Uterus (tissue), 4 donors: ENCODE results near the gene CD4. TPM values are rescaled to one million over a fixed set of nuclear protein-coding genes. Genes with fewer than 3 reads are reported as not detected.

Experiments used
- DNase-seq, 2 donors: peaks; one replicate each; pipeline ENCODE4 v3.0.0-alpha.2; 2019 to 2020
- H3K27ac ChIP-seq, 2 donors: fragments of 200-600 bp; sonication (generic); 1 replicate in 1 of 2; 2 replicates in 1 of 2; pipeline ENCODE4 v1.5.1; 2016 to 2018
- H3K27me3 ChIP-seq, 2 donors: fragments of 200-600 bp; sonication (generic); one replicate each; pipeline ENCODE4 v1.5.1; 2018 to 2019; ENCODE audit warnings: control low read depth in 1 of 2
- H3K36me3 ChIP-seq, 2 donors: fragments of 200-600 bp; sonication (generic); one replicate each; pipeline ENCODE4 v1.5.1; 2019; ENCODE audit warnings: control low read depth in 1 of 2
- H3K4me1 ChIP-seq, 2 donors: fragments of 200-600 bp; sonication (generic); one replicate each; pipeline ENCODE4 v1.5.1; 2018 to 2019; ENCODE audit warnings: control low read depth in 1 of 2
- H3K4me3 ChIP-seq, 2 donors: fragments of 200-600 bp; sonication (generic); 1 replicate in 1 of 2; 2 replicates in 1 of 2; pipeline ENCODE4 v1.5.1; 2018 to 2019; ENCODE audit warnings: mild to moderate bottlenecking in 1 of 2
- H3K9me3 ChIP-seq, 2 donors: fragments of 200-600 bp; sonication (generic); one replicate each; pipeline ENCODE4 v1.5.1; 2019; ENCODE audit warnings: control low read depth in 1 of 2
- POLR2A ChIP-seq, 2 donors: fragments of 450-650 bp; IDR thresholded peaks; one replicate each; pipeline ENCODE4 v1.6.1; 2016; ENCODE audit warnings: antibody characterized with exemption in 2 of 2, mild to moderate bottlenecking in 1 of 2, moderate library complexity in 1 of 2
- intact Hi-C: fragments of 100-400 bp; cut with DNase I; formaldehyde crosslinking; loops from one replicate; pipeline ENCODE4 v1.15.1; 2023; ENCODE audit warnings: low total_unique reads
- total RNA-seq, 4 donors: library from RNA; depleted of rRNA in 3 of 4; stranded (reverse); fragments of >200 nt in 3 of 4; gene quantifications; one replicate each; pipeline versions ENCODE4 v1.1.0 to v1.2.4, GENCODE V29; 2014 to 2023
- TF ChIP-seq, protein P1 (sequence below), 4 experiments: fragments of 200-600 bp in 2 of 4; fragments of 450-650 bp in 2 of 4; sonication (generic) in 2 of 4; IDR thresholded peaks; one replicate each; pipeline ENCODE4 v1.5.1; 2016 to 2019; ENCODE audit warnings: antibody characterized with exemption in 4 of 4, mild to moderate bottlenecking in 2 of 4, moderate library complexity in 1 of 4
- donor health status: DM: yes; HTN: yes; CAD: no.

CD4 gene
- total RNA-seq, 4 donors from 2014 or later: 1.0 to 24.3 (median 10.4) TPM

- no peak for DNase-seq
- Histone ChIP-seq H3K27me3 (no peaks in the 10 kb centered on the region), H3K4me1 (peaks cover 4 to 7% of the 10 kb centered on the region in 2 donors), H3K27ac (peak overlapping the region; percentile 97 to 100), H3K4me3 (peak overlapping the region in 1 of 2 donors; percentile 84), H3K36me3 (no peaks in the 10 kb centered on the region), H3K9me3 (no peaks in the 10 kb centered on the region)
- intact Hi-C loops: loop anchor here (10.0 kb wide), 1 partner anchor 71 kb away; the partner anchor contains the start of genes GPR162 and P3H3
- TF ChIP-seq, protein P1, sequence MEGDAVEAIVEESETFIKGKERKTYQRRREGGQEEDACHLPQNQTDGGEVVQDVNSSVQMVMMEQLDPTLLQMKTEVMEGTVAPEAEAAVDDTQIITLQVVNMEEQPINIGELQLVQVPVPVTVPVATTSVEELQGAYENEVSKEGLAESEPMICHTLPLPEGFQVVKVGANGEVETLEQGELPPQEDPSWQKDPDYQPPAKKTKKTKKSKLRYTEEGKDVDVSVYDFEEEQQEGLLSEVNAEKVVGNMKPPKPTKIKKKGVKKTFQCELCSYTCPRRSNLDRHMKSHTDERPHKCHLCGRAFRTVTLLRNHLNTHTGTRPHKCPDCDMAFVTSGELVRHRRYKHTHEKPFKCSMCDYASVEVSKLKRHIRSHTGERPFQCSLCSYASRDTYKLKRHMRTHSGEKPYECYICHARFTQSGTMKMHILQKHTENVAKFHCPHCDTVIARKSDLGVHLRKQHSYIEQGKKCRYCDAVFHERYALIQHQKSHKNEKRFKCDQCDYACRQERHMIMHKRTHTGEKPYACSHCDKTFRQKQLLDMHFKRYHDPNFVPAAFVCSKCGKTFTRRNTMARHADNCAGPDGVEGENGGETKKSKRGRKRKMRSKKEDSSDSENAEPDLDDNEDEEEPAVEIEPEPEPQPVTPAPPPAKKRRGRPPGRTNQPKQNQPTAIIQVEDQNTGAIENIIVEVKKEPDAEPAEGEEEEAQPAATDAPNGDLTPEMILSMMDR (IDR thresholded peaks at IDR 0.05): peak in 2 of 4 experiments; percentile 98 to 99
- no peak for TF ChIP-seq POLR2A (IDR thresholded peaks at IDR 0.05)
Measured at GRCh38 chr12:6753772-6754356, 35.5 kb upstream of the CD4 start.

- Histone ChIP-seq H3K4me3 (no peak overlapping the region), H3K27ac (peak overlapping the region; percentile 97 to 100), H3K4me1 (peaks cover 4 to 7% of the 10 kb centered on the region in 2 donors), H3K36me3 (no peaks in the 10 kb centered on the region), H3K27me3 (no peaks in the 10 kb centered on the region), H3K9me3 (no peaks in the 10 kb centered on the region)
- intact Hi-C loops: loop anchor here (10.0 kb wide), 1 partner anchor 70 kb away; the partner anchor contains the start of genes GPR162 and P3H3
- no peak for DNase-seq
- TF ChIP-seq, protein P1 (IDR thresholded peaks at IDR 0.05): no peak
- no peak for TF ChIP-seq POLR2A (IDR thresholded peaks at IDR 0.05)
Measured at GRCh38 chr12:6754411-6754810, 34.9 kb upstream of the CD4 start.

- Histone ChIP-seq H3K27ac (no peak overlapping the region), H3K27me3 (no peaks in the 10 kb centered on the region), H3K36me3 (no peaks in the 10 kb centered on the region), H3K4me1 (peaks cover under 1 to 7% of the 10 kb centered on the region in 2 donors), H3K9me3 (no peaks in the 10 kb centered on the region), H3K4me3 (no peak overlapping the region)
- intact Hi-C loops: loop anchor here (10.0 kb wide), 1 partner anchor 68 kb away; the partner anchor contains the start of genes GPR162 and P3H3
- DNase-seq: no peak
- TF ChIP-seq, protein P1 (IDR thresholded peaks at IDR 0.05): no peak
- TF ChIP-seq POLR2A (IDR thresholded peaks at IDR 0.05): no peak
Measured at GRCh38 chr12:6757028-6757690, 32.2 kb upstream of the CD4 start.

GRCh38 chr12:6758506-6759095, 30.7 kb upstream of the CD4 start:
- H3K4me3 ChIP-seq: no peak overlapping the region
- H3K9me3 ChIP-seq: no peaks in the 10 kb centered on the region
- DNase-seq: no peak
- intact Hi-C loops: loop anchor here (10.0 kb wide), 1 partner anchor 66 kb away; the partner anchor contains the start of genes GPR162 and P3H3
- peaks cover 0 to 7% of the 10 kb centered on the region in 2 donors for H3K4me1 ChIP-seq
- no peak for TF ChIP-seq POLR2A (IDR thresholded peaks at IDR 0.05)
- TF ChIP-seq, protein P1 (IDR thresholded peaks at IDR 0.05): no peak
- H3K27me3 ChIP-seq: no peaks in the 10 kb centered on the region
- H3K36me3 ChIP-seq: no peaks in the 10 kb centered on the region
- no peak overlapping the region for H3K27ac ChIP-seq
